Calu3 (cell line): ENCODE data around the gene TSPAN7. TPM values are rescaled to one million over a fixed set of nuclear protein-coding genes. Genes with fewer than 3 reads are reported as not detected.

Experiments
- BruUV-seq: library from RNA; stranded (reverse); fragments of 400-500 nt; replicated peaks from 2 replicates; lab custom pipeline; 2021; lab: Mats Ljungman, UMichigan
- CTCF ChIA-PET: fragments of 300-600 bp; sonication (Branson Sonifier 250); formaldehyde crosslinking; loops from one replicate; lab custom pipeline; 2022; ENCODE audit warnings: antibody characterized with exemption; lab: Charles Lee
- DNase-seq: peaks from one replicate; pipeline ENCODE4 v3.0.0; 2022
- H3K27ac Mint-ChIP-seq: one replicate; pipeline ENCODE4 v1.8.0; 2022; ENCODE audit warnings: mixed read lengths; ENCODE audit not compliant: unreplicated experiment
- H3K27me3 Mint-ChIP-seq: one replicate; pipeline ENCODE4 v1.8.0; 2022; ENCODE audit warnings: mixed read lengths; ENCODE audit not compliant: unreplicated experiment
- H3K36me3 Mint-ChIP-seq: one replicate; pipeline ENCODE4 v1.8.0; 2022; ENCODE audit warnings: mild to moderate bottlenecking, moderate library complexity, mixed read lengths; ENCODE audit not compliant: insufficient read depth, unreplicated experiment
- H3K4me1 Mint-ChIP-seq: one replicate; pipeline ENCODE4 v1.8.0; 2022; ENCODE audit warnings: mild to moderate bottlenecking, low read depth, mixed read lengths; ENCODE audit not compliant: unreplicated experiment
- H3K4me3 Mint-ChIP-seq: one replicate; pipeline ENCODE4 v1.8.0; 2022; ENCODE audit warnings: mild to moderate bottlenecking, low read depth, moderate library complexity, mixed read lengths; ENCODE audit not compliant: unreplicated experiment
- H3K9me3 Mint-ChIP-seq: one replicate; pipeline ENCODE4 v1.8.0; 2022; ENCODE audit warnings: low read depth, mixed read lengths; ENCODE audit not compliant: unreplicated experiment
- intact Hi-C: fragments of 100-400 bp; cut with micrococcal nuclease; formaldehyde crosslinking; loops from one replicate; pipeline ENCODE4 v1.10.0; 2022; ENCODE audit not compliant: unreplicated experiment
- total RNA-seq: library from RNA; stranded (reverse); gene quantifications from 2 replicates; pipeline ENCODE4 v1.2.3, GENCODE V29; 2022
- TF ChIP-seq, protein P1 (sequence below): fragments of 200-600 bp; IDR thresholded peaks from one replicate; pipeline ENCODE4 v1.8.0; 2022; ENCODE audit warnings: antibody characterized with exemption; ENCODE audit not compliant: unreplicated experiment

The TSPAN7 gene
- total RNA-seq, 1 experiment from 2014 or later: 0.21 TPM

DNA sequence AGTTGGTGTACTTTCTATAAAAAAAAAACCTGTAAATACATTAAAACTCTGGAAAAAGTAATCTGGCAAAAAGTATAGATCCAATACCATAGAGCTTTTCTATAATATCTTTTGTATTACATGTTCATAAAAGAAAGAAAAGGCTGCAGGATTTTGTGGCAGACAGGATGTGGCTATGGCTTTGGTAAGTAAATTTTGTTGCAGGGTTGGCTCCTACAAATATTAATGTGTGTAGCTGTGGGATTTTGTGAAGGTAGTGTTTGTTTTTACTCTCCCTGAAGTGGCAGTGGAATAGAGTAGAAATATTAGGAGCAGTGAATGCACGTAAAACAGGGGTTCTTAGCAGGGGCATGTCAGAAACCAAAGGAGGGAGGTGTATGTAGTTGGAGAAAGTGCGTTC, 84.8 kb downstream of the TSPAN7 start:
- TF ChIP-seq, protein P1, sequence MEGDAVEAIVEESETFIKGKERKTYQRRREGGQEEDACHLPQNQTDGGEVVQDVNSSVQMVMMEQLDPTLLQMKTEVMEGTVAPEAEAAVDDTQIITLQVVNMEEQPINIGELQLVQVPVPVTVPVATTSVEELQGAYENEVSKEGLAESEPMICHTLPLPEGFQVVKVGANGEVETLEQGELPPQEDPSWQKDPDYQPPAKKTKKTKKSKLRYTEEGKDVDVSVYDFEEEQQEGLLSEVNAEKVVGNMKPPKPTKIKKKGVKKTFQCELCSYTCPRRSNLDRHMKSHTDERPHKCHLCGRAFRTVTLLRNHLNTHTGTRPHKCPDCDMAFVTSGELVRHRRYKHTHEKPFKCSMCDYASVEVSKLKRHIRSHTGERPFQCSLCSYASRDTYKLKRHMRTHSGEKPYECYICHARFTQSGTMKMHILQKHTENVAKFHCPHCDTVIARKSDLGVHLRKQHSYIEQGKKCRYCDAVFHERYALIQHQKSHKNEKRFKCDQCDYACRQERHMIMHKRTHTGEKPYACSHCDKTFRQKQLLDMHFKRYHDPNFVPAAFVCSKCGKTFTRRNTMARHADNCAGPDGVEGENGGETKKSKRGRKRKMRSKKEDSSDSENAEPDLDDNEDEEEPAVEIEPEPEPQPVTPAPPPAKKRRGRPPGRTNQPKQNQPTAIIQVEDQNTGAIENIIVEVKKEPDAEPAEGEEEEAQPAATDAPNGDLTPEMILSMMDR: no peak
- Mint-ChIP-seq H3K36me3 (no peaks in the 10 kb centered on the region), H3K9me3 (no peaks in the 10 kb centered on the region), H3K4me1 (no peaks in the 10 kb centered on the region), H3K27me3 (peaks cover 37% of the 10 kb centered on the region), H3K27ac (no peak overlapping the region), H3K4me3 (no peak overlapping the region)
- CTCF ChIA-PET: no interaction called here
- intact Hi-C loops: no loop called here
- BruUV-seq: no TSS peak
- no peak for DNase-seq

DNA sequence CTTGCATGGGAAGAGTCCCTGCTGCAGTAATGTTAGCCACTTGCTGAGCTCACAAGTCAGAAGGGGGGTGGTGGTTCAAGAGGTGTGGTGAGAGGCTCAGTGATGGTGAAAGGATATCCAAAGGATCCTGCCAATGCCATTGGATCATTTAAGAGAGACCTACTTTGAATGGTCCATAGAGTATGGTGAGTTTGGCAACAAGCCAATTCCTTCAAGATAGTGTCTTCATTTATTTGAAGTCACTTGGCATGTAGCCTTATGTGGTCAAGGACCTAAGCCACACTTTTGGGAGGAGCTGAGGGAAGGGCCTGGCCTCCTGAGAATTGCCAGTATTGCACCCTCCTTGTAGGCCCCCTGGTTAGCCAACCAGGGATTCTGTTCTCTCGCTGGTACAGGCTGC, 87.9 kb downstream of the TSPAN7 start:
- intact Hi-C loops: no loop called here
- no peak for DNase-seq
- Mint-ChIP-seq H3K4me1 (no peaks in the 10 kb centered on the region), H3K27ac (no peak overlapping the region), H3K9me3 (no peaks in the 10 kb centered on the region), H3K36me3 (no peaks in the 10 kb centered on the region), H3K4me3 (no peak overlapping the region), H3K27me3 (peaks cover 13% of the 10 kb centered on the region)
- BruUV-seq: no TSS peak
- CTCF ChIA-PET: no interaction called here
- TF ChIP-seq, protein P1: no peak

DNA sequence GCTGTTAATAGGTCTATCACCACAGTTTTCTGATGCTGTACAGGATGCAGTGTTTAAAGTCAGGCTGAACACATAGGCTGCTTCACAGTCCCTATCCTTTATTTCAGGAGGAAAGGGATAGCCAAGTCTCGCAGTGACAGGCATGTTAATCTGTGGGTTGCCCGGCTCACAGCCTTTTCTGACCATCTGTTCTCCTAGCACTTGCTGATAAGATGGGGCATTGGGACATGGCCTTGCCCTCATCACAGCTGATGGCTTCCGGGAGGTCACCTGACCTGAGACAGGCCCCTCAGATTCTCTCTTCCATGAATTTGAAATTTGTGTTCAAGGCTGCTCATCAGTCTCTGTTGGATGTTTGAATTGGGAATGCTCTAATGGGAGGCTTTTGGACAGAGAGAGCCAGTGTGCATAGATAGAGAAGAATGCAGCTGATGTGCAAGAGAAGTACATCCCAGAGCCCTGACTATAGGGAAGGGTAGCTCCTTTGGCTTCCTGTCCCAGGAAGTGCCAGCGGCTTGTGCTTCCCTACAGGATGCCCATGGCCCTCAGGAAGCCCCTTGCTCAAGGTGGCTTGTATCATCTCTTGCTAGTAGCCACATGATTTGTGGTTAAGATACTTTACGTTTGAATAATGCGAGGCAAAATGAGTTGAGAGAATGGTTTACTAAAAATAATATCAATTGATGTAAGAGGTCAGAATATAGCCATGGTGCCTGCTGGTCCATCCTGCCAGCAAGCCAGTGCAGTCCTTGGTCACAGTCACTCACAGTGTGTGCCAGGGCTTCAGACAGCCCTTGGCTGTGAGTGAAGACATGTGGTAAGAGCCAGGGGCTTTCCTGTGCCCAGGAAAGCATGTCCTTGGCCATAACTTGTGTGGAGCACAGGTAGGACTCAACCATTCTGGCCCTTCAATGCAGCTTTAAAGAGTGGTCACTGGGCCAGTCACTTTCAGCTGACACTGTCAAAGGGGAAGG, 88.6 kb downstream of the TSPAN7 start:
- H3K4me1 Mint-ChIP-seq: no peaks in the 10 kb centered on the region
- no peaks in the 10 kb centered on the region for H3K36me3 Mint-ChIP-seq
- TF ChIP-seq, protein P1: no peak
- no peak overlapping the region for H3K27ac Mint-ChIP-seq
- no TSS peak for BruUV-seq
- no peaks in the 10 kb centered on the region for H3K9me3 Mint-ChIP-seq
- intact Hi-C loops: no loop called here
- no peak for DNase-seq
- CTCF ChIA-PET: no interaction called here
- peaks cover 13% of the 10 kb centered on the region for H3K27me3 Mint-ChIP-seq
- H3K4me3 Mint-ChIP-seq: no peak overlapping the region

DNA sequence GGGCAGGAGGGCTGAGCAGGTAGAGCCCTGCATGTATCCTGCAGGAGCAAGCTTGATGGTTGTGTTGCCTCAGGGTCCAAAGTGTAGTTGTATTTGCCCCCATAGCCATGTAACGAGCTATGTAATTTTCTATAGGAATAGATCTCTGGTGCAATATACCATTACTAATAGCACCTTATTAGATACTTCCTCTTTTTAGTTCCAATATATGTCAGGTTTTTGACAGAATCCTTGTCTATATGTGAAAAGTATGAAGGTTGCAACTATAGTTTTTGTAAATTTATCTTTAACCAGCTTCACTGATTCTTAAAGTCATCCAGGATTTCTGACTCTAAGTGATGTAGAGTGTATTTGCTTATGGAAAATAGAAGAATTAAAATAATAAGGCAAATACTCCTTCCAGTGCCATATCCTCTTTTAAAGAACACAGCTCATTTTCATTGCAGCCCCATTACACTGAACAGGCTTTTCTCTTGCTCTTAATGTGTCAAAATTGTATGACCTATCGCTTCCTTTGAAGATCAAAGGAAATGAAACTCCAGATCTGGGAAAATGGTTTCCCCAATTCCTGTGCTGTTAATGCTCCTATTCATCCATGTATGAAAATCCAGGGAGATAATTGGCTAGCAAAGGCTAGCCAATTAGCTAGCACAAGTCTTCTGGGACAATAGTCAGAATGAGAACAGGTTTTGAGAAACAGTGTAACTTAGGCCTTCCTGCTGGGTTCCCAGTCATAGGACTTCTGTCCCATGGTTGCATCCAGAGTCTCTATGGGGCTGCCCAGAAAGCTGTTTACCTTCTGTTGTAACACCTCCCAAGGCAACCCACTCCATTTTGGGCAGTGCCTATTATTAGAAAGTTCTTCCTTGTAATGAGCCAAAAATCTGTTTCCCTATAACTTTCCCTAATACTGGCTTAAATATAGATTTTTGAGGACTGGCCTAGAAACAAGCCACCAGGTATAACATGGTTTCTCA, 90.6 kb downstream of the TSPAN7 start:
- Mint-ChIP-seq H3K4me1 (no peaks in the 10 kb centered on the region), H3K9me3 (no peaks in the 10 kb centered on the region), H3K27me3 (no peaks in the 10 kb centered on the region), H3K27ac (no peak overlapping the region), H3K36me3 (no peaks in the 10 kb centered on the region), H3K4me3 (no peak overlapping the region)
- DNase-seq: no peak
- TF ChIP-seq, protein P1: no peak
- CTCF ChIA-PET: no interaction called here
- intact Hi-C loops: no loop called here
- BruUV-seq: no TSS peak
